Naive thymus-derived CD4-positive, alpha-beta T cell (primary cell): ENCODE measurements around the gene GRM4. TPM values are rescaled to one million over a fixed set of nuclear protein-coding genes. Genes with fewer than 3 reads are reported as not detected.

Experiments used
- ATAC-seq: fragments of 150-1000 bp; cut with Tn5 transposase; 2 replicates; pipeline ENCODE4 v1.10.0; 2021; ENCODE audit warnings: mild to moderate bottlenecking, moderate library complexity
- CTCF ChIA-PET: fragments of 350-600 bp; sonication (Branson Sonifier 250); formaldehyde crosslinking; loops from one replicate; lab custom pipeline; 2021; ENCODE audit warnings: antibody characterized with exemption; lab: Charles Lee
- POLR2A ChIA-PET: fragments of 350-600 bp; sonication (Branson Sonifier 250); formaldehyde crosslinking; loops from one replicate; lab custom pipeline; 2021; ENCODE audit warnings: antibody characterized with exemption, inconsistent platforms; lab: Charles Lee
- DNase-seq, 9 donors: peaks; one replicate each; pipeline versions ENCODE4 v3.0.0 to v3.0.0-alpha.2; 2020 to 2022; ENCODE audit warnings: mixed read lengths in 1 of 9
- H3K27ac ChIP-seq: one replicate; pipeline ENCODE4 v1.7.0; 2013; ENCODE audit warnings: mild to moderate bottlenecking, low read depth, low read length, moderate library complexity
- H3K27me3 ChIP-seq, 2 donors: one replicate each; pipeline ENCODE4 v1.7.0; 2013; ENCODE audit warnings: low read length in 2 of 2, mild to moderate bottlenecking in 2 of 2, moderate library complexity in 2 of 2; ENCODE audit not compliant: control insufficient read depth in 2 of 2, insufficient read depth in 2 of 2
- H3K36me3 ChIP-seq, 3 experiments: 1 replicate in 2 of 3; 2 replicates in 1 of 3; pipeline ENCODE4 v1.7.0; 2013; ENCODE audit warnings: low read length in 3 of 3, mild to moderate bottlenecking in 3 of 3, moderate library complexity in 1 of 3; ENCODE audit not compliant: insufficient read depth in 3 of 3, control insufficient read depth in 2 of 3
- H3K4me1 ChIP-seq, 2 donors: one replicate each; pipeline ENCODE4 v1.7.0; 2013; ENCODE audit warnings: low read length in 2 of 2, mild to moderate bottlenecking in 2 of 2, moderate library complexity in 1 of 2; ENCODE audit not compliant: control insufficient read depth in 2 of 2, insufficient read depth in 2 of 2
- H3K4me3 ChIP-seq: 2 replicates; pipeline ENCODE4 v1.7.0; 2013; ENCODE audit warnings: mild to moderate bottlenecking, low read length
- H3K9me3 ChIP-seq, 3 experiments: 1 replicate in 2 of 3; 2 replicates in 1 of 3; pipeline ENCODE4 v1.7.0; 2013; ENCODE audit warnings: low read length in 3 of 3; ENCODE audit not compliant: control insufficient read depth in 2 of 3
- H3K27ac Mint-ChIP-seq, 9 donors: one replicate each; pipeline ENCODE4 v1.8.0; 2020 to 2022; ENCODE audit warnings: mixed read lengths in 9 of 9, mild to moderate bottlenecking in 8 of 9, moderate library complexity in 5 of 9, inconsistent platforms in 2 of 9
- H3K27me3 Mint-ChIP-seq, 5 donors: one replicate each; pipeline ENCODE4 v1.8.0; 2021 to 2022; ENCODE audit warnings: mixed read lengths in 5 of 5, mild to moderate bottlenecking in 1 of 5
- H3K36me3 Mint-ChIP-seq, 5 donors: one replicate each; pipeline ENCODE4 v1.8.0; 2020 to 2022; ENCODE audit warnings: mixed read lengths in 5 of 5, mild to moderate bottlenecking in 3 of 5, inconsistent platforms in 1 of 5
- H3K4me1 Mint-ChIP-seq, 7 donors: one replicate each; pipeline ENCODE4 v1.8.0; 2020 to 2022; ENCODE audit warnings: mixed read lengths in 7 of 7, mild to moderate bottlenecking in 3 of 7, inconsistent platforms in 1 of 7
- H3K4me3 Mint-ChIP-seq, 10 donors: one replicate each; pipeline ENCODE4 v1.8.0; 2020 to 2022; ENCODE audit warnings: mild to moderate bottlenecking in 10 of 10, mixed read lengths in 10 of 10, moderate library complexity in 6 of 10, inconsistent platforms in 2 of 10
- H3K9me3 Mint-ChIP-seq, 11 donors: one replicate each; pipeline ENCODE4 v1.8.0; 2020 to 2022; ENCODE audit warnings: mixed read lengths in 11 of 11, mild to moderate bottlenecking in 4 of 11, inconsistent platforms in 1 of 11, moderate library complexity in 1 of 11
- intact Hi-C, 2 donors: fragments of 100-400 bp; cut with micrococcal nuclease; formaldehyde crosslinking; loops; one replicate each; pipeline ENCODE4 v1.15.1; 2023
- polyA plus RNA-seq, 2 donors: library from polyadenylated mRNA; unstranded; fragments of 300-500 nt; fragmentation: Illumina TruSeq; gene quantifications; one replicate each; pipeline ENCODE4 v1.2.3, GENCODE V29; 2021
- total RNA-seq, 6 experiments: library from RNA in 5 of 6; stranded (reverse) in 5 of 6; gene quantifications; 1 replicate in 5 of 6; 2 replicates in 1 of 6; pipeline ENCODE4 v1.2.3 and lab custom pipeline; 2021 to 2026

Gene GRM4
- total and polyA plus RNA-seq, 7 experiments from 2014 or later = not detected

- ATAC-seq (no peak), DNase-seq (no peak)
- Histone ChIP-seq H3K4me1 (peaks cover 0 to 7% of the 10 kb centered on the region in 2 donors), H3K9me3 (no peaks in the 10 kb centered on the region), H3K27me3 (no peaks in the 10 kb centered on the region), H3K27ac (no peak overlapping the region), H3K36me3 (no peaks in the 10 kb centered on the region), H3K4me3 (no peak overlapping the region)
- Mint-ChIP-seq H3K27me3 (peaks cover 0 to 8% (median 0%) of the 10 kb centered on the region in 5 donors), H3K36me3 (no peaks in the 10 kb centered on the region), H3K4me3 (no peak overlapping the region), H3K27ac (peak overlapping the region in 1 of 9 donors; percentile 61), H3K4me1 (peaks cover 3 to 31% (median 19%) of the 10 kb centered on the region in 7 donors), H3K9me3 (no peaks in the 10 kb centered on the region)
- ChIA-PET CTCF (interaction anchor here (1.3 kb wide), 1 partner anchor 14 kb away, joined by 4 read pairs; no protein-coding TSS in a partner anchor), POLR2A (interaction anchor here (0.9 kb wide), 1 partner anchor 432 kb away, joined by 7 read pairs; no protein-coding TSS in a partner anchor)
- intact Hi-C loops = no loop called here
Measured at GRCh38 chr6:34176261-34177031, 30.6 kb upstream of the GRM4 start.

GRCh38 chr6:34174846-34175399, 29.0 kb upstream of the GRM4 start:
- intact Hi-C loops = no loop called here
- ChIA-PET POLR2A (no interaction called here), CTCF (interaction anchor here (1.3 to 1.4 kb wide), 2 partner anchors 9 to 15 kb away, joined by 3 to 4 read pairs; no protein-coding TSS in a partner anchor)
- H3K27me3 Mint-ChIP-seq = peaks cover 0 to 10% (median 0%) of the 10 kb centered on the region in 5 donors
- no peaks in the 10 kb centered on the region for H3K9me3 ChIP-seq
- peaks cover 2 to 34% (median 24%) of the 10 kb centered on the region in 7 donors for H3K4me1 Mint-ChIP-seq
- no peak for ATAC-seq
- no peak overlapping the region for H3K4me3 Mint-ChIP-seq
- H3K27me3 ChIP-seq = no peaks in the 10 kb centered on the region
- H3K27ac Mint-ChIP-seq = peak overlapping the region in 4 of 9 donors; percentile 4 to 41 (median 10)
- peaks cover 0 to 7% of the 10 kb centered on the region in 2 donors for H3K4me1 ChIP-seq
- no peak overlapping the region for H3K4me3 ChIP-seq
- no peaks in the 10 kb centered on the region for H3K36me3 ChIP-seq
- peaks cover 0 to 4% (median 2%) of the 10 kb centered on the region in 5 donors for H3K36me3 Mint-ChIP-seq
- H3K27ac ChIP-seq = no peak overlapping the region
- peaks cover 0 to 2% (median 0%) of the 10 kb centered on the region in 11 donors for H3K9me3 Mint-ChIP-seq
- no peak for DNase-seq

- Histone ChIP-seq H3K36me3 (no peaks in the 10 kb centered on the region), H3K4me3 (no peak overlapping the region), H3K27ac (no peak overlapping the region), H3K27me3 (no peaks in the 10 kb centered on the region), H3K9me3 (no peaks in the 10 kb centered on the region), H3K4me1 (no peaks in the 10 kb centered on the region)
- peaks cover 0 to 8% (median 4%) of the 10 kb centered on the region in 5 donors for H3K36me3 Mint-ChIP-seq
- H3K27me3 Mint-ChIP-seq = peaks cover 0 to 16% (median 0%) of the 10 kb centered on the region in 5 donors
- DNase-seq (peak in 1 of 9 donors; percentile 19), ATAC-seq (no peak)
- intact Hi-C loops = no loop called here
- peaks cover 0 to 9% (median 0%) of the 10 kb centered on the region in 11 donors for H3K9me3 Mint-ChIP-seq
- H3K4me3 Mint-ChIP-seq = no peak overlapping the region
- ChIA-PET CTCF (interaction anchor here (0.6 kb wide), 1 partner anchor 403 kb away, joined by 4 read pairs; no protein-coding TSS in a partner anchor), POLR2A (no interaction called here)
- peaks cover 5 to 26% (median 21%) of the 10 kb centered on the region in 7 donors for H3K4me1 Mint-ChIP-seq
- peak overlapping the region in 1 of 9 donors; percentile 40 for H3K27ac Mint-ChIP-seq
Measured at GRCh38 chr6:34172961-34173775, 27.3 kb upstream of the GRM4 start.

GRCh38 chr6:34170346-34170745, 24.5 kb upstream of the GRM4 start:
- H3K4me3 Mint-ChIP-seq = no peak overlapping the region
- no peaks in the 10 kb centered on the region for H3K4me1 ChIP-seq
- POLR2A ChIA-PET = no interaction called here
- no peaks in the 10 kb centered on the region for H3K36me3 ChIP-seq
- peaks cover 5 to 23% (median 19%) of the 10 kb centered on the region in 7 donors for H3K4me1 Mint-ChIP-seq
- H3K27ac ChIP-seq = no peak overlapping the region
- CTCF ChIA-PET = interaction anchor here (0.7 kb wide), 1 partner anchor 521 kb away, joined by 3 read pairs; no protein-coding TSS in a partner anchor
- peaks cover 0 to 10% (median 0%) of the 10 kb centered on the region in 11 donors for H3K9me3 Mint-ChIP-seq
- no peak for ATAC-seq
- no peaks in the 10 kb centered on the region for H3K9me3 ChIP-seq
- no peaks in the 10 kb centered on the region for H3K27me3 ChIP-seq
- H3K27ac Mint-ChIP-seq = peak overlapping the region in 1 of 9 donors; percentile 1
- intact Hi-C loops = no loop called here
- DNase-seq = no peak
- no peak overlapping the region for H3K4me3 ChIP-seq
- H3K27me3 Mint-ChIP-seq = peaks cover 0 to 36% (median 0%) of the 10 kb centered on the region in 5 donors
- H3K36me3 Mint-ChIP-seq = peaks cover 0 to 12% (median 4%) of the 10 kb centered on the region in 5 donors

GRCh38 chr6:34169897-34170296, 24.0 kb upstream of the GRM4 start:
- no peak for ATAC-seq
- Mint-ChIP-seq H3K4me3 (no peak overlapping the region), H3K9me3 (peaks cover 0 to 10% (median 0%) of the 10 kb centered on the region in 11 donors), H3K36me3 (peaks cover 0 to 12% (median 4%) of the 10 kb centered on the region in 5 donors), H3K4me1 (peaks cover 5 to 26% (median 18%) of the 10 kb centered on the region in 7 donors), H3K27me3 (peaks cover 0 to 38% (median 0%) of the 10 kb centered on the region in 5 donors), H3K27ac (peak overlapping the region in 1 of 9 donors; percentile 1)
- ChIA-PET POLR2A (no interaction called here), CTCF (interaction anchor here (0.7 kb wide), 1 partner anchor 520 kb away, joined by 3 read pairs; no protein-coding TSS in a partner anchor)
- intact Hi-C loops = loop anchor here in 1 of 2 donors (10.0 kb wide), 1 partner anchor 1075 kb away; no protein-coding TSS in a partner anchor
- Histone ChIP-seq H3K4me1 (no peaks in the 10 kb centered on the region), H3K9me3 (no peaks in the 10 kb centered on the region), H3K36me3 (no peaks in the 10 kb centered on the region), H3K27me3 (no peaks in the 10 kb centered on the region), H3K4me3 (no peak overlapping the region), H3K27ac (no peak overlapping the region)
- DNase-seq = no peak
